Loucy (cell line): ENCODE data around the gene TIMM13.

Source experiments
- CTCF ChIP-seq: fragments of 200-600 bp; sonication (generic); conservative IDR thresholded peaks from 2 replicates; pipeline ENCODE4 v1.5.1; 2014; ENCODE audit warnings: mild to moderate bottlenecking, antibody characterized with exemption, low read length
- EZH2phosphoT487 ChIP-seq: fragments of 200-600 bp; IDR thresholded peaks from 2 replicates; pipeline ENCODE4 v1.6.1; 2018; ENCODE audit warnings: antibody characterized with exemption, mild to moderate bottlenecking, moderate library complexity, borderline replicate concordance

GRCh38 chr19:2387367-2388288, 39.8 kb downstream of the TIMM13 start:
- TF ChIP-seq CTCF (no peak), EZH2phosphoT487 (no peak)
